Midbrain (tissue), 1 donor: ENCODE measurements around the gene CISH.

Experiments used
- DNase-seq: peaks from one replicate; lab custom pipeline; 2025; lab: John Stamatoyannopoulos, UW

The CISH gene

GRCh38 chr3:50637011-50637410, 25.4 kb upstream of the CISH start:
- no peak for DNase-seq

GRCh38 chr3:50635066-50635465, 23.5 kb upstream of the CISH start:
- no peak for DNase-seq

- DNase-seq: no peak
Observed at GRCh38 chr3:50633230-50633790, 21.7 kb upstream of the CISH start.

GRCh38 chr3:50632450-50632849, 20.9 kb upstream of the CISH start:
- DNase-seq: no peak

- no peak for DNase-seq
Observed at GRCh38 chr3:50630877-50631276, 19.3 kb upstream of the CISH start.

GRCh38 chr3:50630394-50630793, 18.8 kb upstream of the CISH start:
- DNase-seq: no peak

- DNase-seq: no peak
Observed at GRCh38 chr3:50628601-50629000, 17.0 kb upstream of the CISH start.

- DNase-seq: peak; percentile 41
Observed at GRCh38 chr3:50627407-50628051, 16.0 kb upstream of the CISH start.

GRCh38 chr3:50626401-50626800, 14.8 kb upstream of the CISH start:
- no peak for DNase-seq

GRCh38 chr3:50625231-50626182, 13.9 kb upstream of the CISH start:
- no peak for DNase-seq

GRCh38 chr3:50624634-50625033, 13.1 kb upstream of the CISH start:
- no peak for DNase-seq

- DNase-seq: no peak
Observed at GRCh38 chr3:50623840-50624474, 12.4 kb upstream of the CISH start.

GRCh38 chr3:50622881-50623280, 11.3 kb upstream of the CISH start:
- DNase-seq: no peak

GRCh38 chr3:50620820-50621219, 9.2 kb upstream of the CISH start:
- no peak for DNase-seq

- DNase-seq: peak; percentile 55
Observed at GRCh38 chr3:50620420-50620819, 8.8 kb upstream of the CISH start.

- no peak for DNase-seq
Observed at GRCh38 chr3:50617911-50618481, 6.4 kb upstream of the CISH start.

- DNase-seq: no peak
Observed at GRCh38 chr3:50617096-50617791, 5.7 kb upstream of the CISH start, which contains the start of gene MAPKAPK3. MAPKAPK3 (plus strand) TSS chr3:50617151; CDS start chr3:50617566, 415 bp downstream.

GRCh38 chr3:50616770-50617095, 5.2 kb upstream of the CISH start:
- DNase-seq: peak; percentile 91

- peak; percentile 79 for DNase-seq
Observed at GRCh38 chr3:50616003-50616769, 4.6 kb upstream of the CISH start.

- DNase-seq: no peak
Observed at GRCh38 chr3:50615190-50615589, 3.6 kb upstream of the CISH start.
